ENCODE measurements around the gene PPP1R7. TPM values are rescaled to one million over a fixed set of nuclear protein-coding genes. Genes with fewer than 3 reads are reported as not detected.
"Not testable (repeated sequence)": the region's sequence is repeated elsewhere in the genome, so short reads cannot be mapped to it uniquely, and the experiment has no call there.

Gene PPP1R7
- 57.7 and 75.6 TPM in 2 replicates for total RNA-seq

GRCh38 chr2:241149925-241150659 is at the start of gene PPP1R7:
TSS of gene PPP1R7 (plus strand) at chr2:241150467. CDS start at chr2:241150496, 29 bp downstream.
- no peak for TF ChIP-seq CTCF (conservative IDR thresholded peaks at IDR 0.05; ENCODE audit: low read depth, low read length)
- peak; percentile 66 for DNase-seq (ENCODE audit: low read depth)
- peak within 1 kb of the TSS; percentile 80 for H3K4me3 ChIP-seq (ENCODE audit: low read depth, low read length)

- peak; percentile 15 for DNase-seq (ENCODE audit: low read depth)
- no peak for TF ChIP-seq CTCF (conservative IDR thresholded peaks at IDR 0.05; ENCODE audit: low read depth, low read length)
- H3K4me3 ChIP-seq (ENCODE audit: low read depth, low read length), result peak within 1 kb of the TSS; percentile 87
Observed at GRCh38 chr2:241102239-241102803, 47.9 kb upstream of the PPP1R7 start, which contains the start of gene MTERF4. TSS of gene MTERF4 (minus strand) at chr2:241102287. CDS start at chr2:241102273, 14 bp downstream.

GRCh38 chr2:241103176-241103595 is 47.1 kb upstream of the PPP1R7 start:
- H3K4me3 ChIP-seq (ENCODE audit: low read depth, low read length), result peak overlapping the region; percentile 87
- TF ChIP-seq CTCF (conservative IDR thresholded peaks at IDR 0.05; ENCODE audit: low read depth, low read length), result no peak
- DNase-seq (ENCODE audit: low read depth), result no peak

- not testable (repeated sequence) for DNase-seq (ENCODE audit: low read depth)
Observed at GRCh38 chr2:241104611-241105010, 45.7 kb upstream of the PPP1R7 start.

GRCh38 chr2:241105641-241106040 is 44.6 kb upstream of the PPP1R7 start:
- H3K4me3 ChIP-seq (ENCODE audit: low read depth, low read length), result no peak overlapping the region
- DNase-seq (ENCODE audit: low read depth), result no peak
- TF ChIP-seq CTCF (conservative IDR thresholded peaks at IDR 0.05; ENCODE audit: low read depth, low read length), result no peak

More at GRCh38 chr2:241104611-241105010, 45.7 kb upstream of the PPP1R7 start:
- not testable (repeated sequence) for H3K4me3 ChIP-seq (ENCODE audit: low read depth, low read length)

GRCh38 chr2:241107031-241107783 is 43.1 kb upstream of the PPP1R7 start:
- H3K4me3 ChIP-seq (ENCODE audit: low read depth, low read length), result no peak overlapping the region
- no peak for DNase-seq (ENCODE audit: low read depth)
- no peak for TF ChIP-seq CTCF (conservative IDR thresholded peaks at IDR 0.05; ENCODE audit: low read depth, low read length)

Data from epithelial cell of proximal tubule (primary cell).